ENCODE data around the gene NDUFB10. TPM values are rescaled to one million over a fixed set of nuclear protein-coding genes. Genes with fewer than 3 reads are reported as not detected.

NDUFB10 gene
- polyA plus RNA-seq, 1 of the 3 experiments (the other 2 are of a cell fraction), result 468 TPM

- no peak overlapping the region for H2AFZ ChIP-seq (ENCODE audit: low read depth)
- no peak for DNase-seq
- peak overlapping the region in 1 of 2 experiments; percentile 47; a peak in 1 of 4 replicates for H3K27ac ChIP-seq (ENCODE audit: low read depth in 2 of 2, low read length in 1 of 2)
- no peaks in the 10 kb centered on the region for H4K20me1 ChIP-seq (ENCODE audit: insufficient read depth)
- H3K4me3 ChIP-seq (ENCODE audit: low read depth in 2 of 2, low read length in 1 of 2), result peak overlapping the region; percentile 62
- POLR2A ChIA-PET, result interaction anchor here (2.3 kb wide), 1 partner anchor 25 kb away, joined by 8 read pairs; the partner anchor contains the start of gene RPS2
- H3K79me2 ChIP-seq (ENCODE audit: insufficient read depth), result peaks cover 13% of the 10 kb centered on the region; the same call in 1 of the 2 replicates
- peak overlapping the region; percentile 85; the same call in 1 of the 2 replicates for H3K4me2 ChIP-seq
- peaks cover 9% of the 10 kb centered on the region for H3F3A ChIP-seq (replicated peaks; ENCODE audit: insufficient read depth)
- no peaks in the 10 kb centered on the region for H3K27me3 ChIP-seq (ENCODE audit: insufficient read depth)
- H3K36me3 ChIP-seq (replicated peaks in 1 of 2; ENCODE audit: control insufficient read depth in 1 of 2, insufficient read depth in 2 of 2, low read length in 1 of 2), result peaks cover 5 to 13% of the 10 kb centered on the region in 2 experiments
- CTCF ChIA-PET, result interaction anchor here (1.3 to 12.9 kb wide), 3 partner anchors 9 to 19 kb away, joined by 4 to 108 read pairs (median 4); no protein-coding TSS in a partner anchor
- peaks cover 4 to 24% of the 10 kb centered on the region in 2 experiments; a peak in 2 of 4 replicates for H3K4me1 ChIP-seq (ENCODE audit: control insufficient read depth in 1 of 2, insufficient read depth in 2 of 2, low read depth in 1 of 2, low read length in 1 of 2)
- 0% methylated on average over 9 of the region's 25 CpGs for WGBS (ENCODE audit: low lambda C conversion rate)
- TF ChIP-seq FOSL2 (IDR thresholded peaks at IDR 0.05; ENCODE audit: borderline replicate concordance, low read depth) (no peak), NFIC (IDR thresholded peaks at IDR 0.05; ENCODE audit: borderline replicate concordance) (no peak), IRF3 (IDR thresholded peaks at IDR 0.05; ENCODE audit: low read depth, low read length) (no peak), RFX5 (IDR thresholded peaks at IDR 0.05; ENCODE audit: low read length) (no peak), FOXM1 (IDR thresholded peaks at IDR 0.05; ENCODE audit: low read depth) (no peak), CHD2 (IDR thresholded peaks at IDR 0.05; ENCODE audit: low read length, partially characterized antibody) (no peak), SIN3A (IDR thresholded peaks at IDR 0.05; ENCODE audit: borderline replicate concordance, low read depth, low read length) (no peak), EZH2phosphoT487 (IDR thresholded peaks at IDR 0.05; ENCODE audit: borderline replicate concordance, low read depth) (no peak), SMC3 (IDR thresholded peaks at IDR 0.05; ENCODE audit: low read depth, low read length) (no peak), GATA2 (CRISPR knock-in tag; IDR thresholded peaks at IDR 0.05) (no peak), TCF12 (IDR thresholded peaks at IDR 0.05) (no peak)
- TF ChIP-seq, protein P1, sequence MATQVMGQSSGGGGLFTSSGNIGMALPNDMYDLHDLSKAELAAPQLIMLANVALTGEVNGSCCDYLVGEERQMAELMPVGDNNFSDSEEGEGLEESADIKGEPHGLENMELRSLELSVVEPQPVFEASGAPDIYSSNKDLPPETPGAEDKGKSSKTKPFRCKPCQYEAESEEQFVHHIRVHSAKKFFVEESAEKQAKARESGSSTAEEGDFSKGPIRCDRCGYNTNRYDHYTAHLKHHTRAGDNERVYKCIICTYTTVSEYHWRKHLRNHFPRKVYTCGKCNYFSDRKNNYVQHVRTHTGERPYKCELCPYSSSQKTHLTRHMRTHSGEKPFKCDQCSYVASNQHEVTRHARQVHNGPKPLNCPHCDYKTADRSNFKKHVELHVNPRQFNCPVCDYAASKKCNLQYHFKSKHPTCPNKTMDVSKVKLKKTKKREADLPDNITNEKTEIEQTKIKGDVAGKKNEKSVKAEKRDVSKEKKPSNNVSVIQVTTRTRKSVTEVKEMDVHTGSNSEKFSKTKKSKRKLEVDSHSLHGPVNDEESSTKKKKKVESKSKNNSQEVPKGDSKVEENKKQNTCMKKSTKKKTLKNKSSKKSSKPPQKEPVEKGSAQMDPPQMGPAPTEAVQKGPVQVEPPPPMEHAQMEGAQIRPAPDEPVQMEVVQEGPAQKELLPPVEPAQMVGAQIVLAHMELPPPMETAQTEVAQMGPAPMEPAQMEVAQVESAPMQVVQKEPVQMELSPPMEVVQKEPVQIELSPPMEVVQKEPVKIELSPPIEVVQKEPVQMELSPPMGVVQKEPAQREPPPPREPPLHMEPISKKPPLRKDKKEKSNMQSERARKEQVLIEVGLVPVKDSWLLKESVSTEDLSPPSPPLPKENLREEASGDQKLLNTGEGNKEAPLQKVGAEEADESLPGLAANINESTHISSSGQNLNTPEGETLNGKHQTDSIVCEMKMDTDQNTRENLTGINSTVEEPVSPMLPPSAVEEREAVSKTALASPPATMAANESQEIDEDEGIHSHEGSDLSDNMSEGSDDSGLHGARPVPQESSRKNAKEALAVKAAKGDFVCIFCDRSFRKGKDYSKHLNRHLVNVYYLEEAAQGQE (IDR thresholded peaks at IDR 0.05; ENCODE audit: low read depth, low read length), result no peak
- no peaks in the 10 kb centered on the region for H3K9me2 ChIP-seq
- no peaks in the 10 kb centered on the region for H3K9me3 ChIP-seq
- no peak overlapping the region for H3K9ac ChIP-seq
Measured at GRCh38 chr16:1990101-1990350, 30.7 kb downstream of the NDUFB10 start.
